Stimulated activated CD4-positive, alpha-beta T cell treated with anti-CD3 and anti-CD28 coated beads, Interleukin-4, amount 100 ng/mL, for 48 hours (primary cell): ENCODE results near the gene PROC.

ENCODE experiments used
- DNase-seq, 2 donors: peaks; one replicate each; pipeline ENCODE4 v3.0.0-alpha.2; 2020; ENCODE audit warnings: low read depth in 2 of 2

Gene PROC

GRCh38 chr2:127455566-127456493, 37.6 kb downstream of the PROC start:
- DNase-seq, result no peak

GRCh38 chr2:127456960-127457359, 38.7 kb downstream of the PROC start:
- DNase-seq, result no peak

- DNase-seq, result no peak
These were observed 44.2 kb downstream of the PROC start for GRCh38 chr2:127462461-127462860.

GRCh38 chr2:127463155-127463991, 45.1 kb downstream of the PROC start:
- DNase-seq, result no peak

GRCh38 chr2:127464470-127465257, 46.4 kb downstream of the PROC start:
- no peak for DNase-seq

GRCh38 chr2:127465258-127465657, 47.0 kb downstream of the PROC start:
- peak in 1 of 2 donors; percentile 27 for DNase-seq

GRCh38 chr2:127469051-127469450, 50.8 kb downstream of the PROC start:
- DNase-seq, result no peak

GRCh38 chr2:127469974-127470373, 51.7 kb downstream of the PROC start:
- DNase-seq, result no peak

GRCh38 chr2:127471286-127471988, 53.2 kb downstream of the PROC start:
- no peak for DNase-seq

- DNase-seq, result no peak
These were observed 54.0 kb downstream of the PROC start for GRCh38 chr2:127472268-127472667.

- no peak for DNase-seq
These were observed 57.6 kb downstream of the PROC start for GRCh38 chr2:127475788-127476187.
